ENCODE measurements around the gene FSD1L. TPM values are rescaled to one million over a fixed set of nuclear protein-coding genes. Genes with fewer than 3 reads are reported as not detected.

The FSD1L gene
- total RNA-seq, 4 donors from 2014 or later = 0.38 to 1.8 (median 1.2) TPM

- no peak overlapping the region for H3K27ac ChIP-seq
- TF ChIP-seq POLR2A (IDR thresholded peaks at IDR 0.05) (no peak), CTCF (IDR thresholded peaks at IDR 0.05) (no peak)
- H3K9me3 ChIP-seq = no peaks in the 10 kb centered on the region
- intact Hi-C loops (cut with DNase I) = no loop called here
- no peaks in the 10 kb centered on the region for H3K27me3 ChIP-seq
- no peak overlapping the region for H3K4me3 ChIP-seq
- no peaks in the 10 kb centered on the region for H3K36me3 ChIP-seq
- no peak for DNase-seq
- no peaks in the 10 kb centered on the region for H3K4me1 ChIP-seq
Measured at GRCh38 chr9:105503881-105504280, 56.0 kb downstream of the FSD1L start.

- Histone ChIP-seq H3K36me3 (no peaks in the 10 kb centered on the region), H3K27me3 (no peaks in the 10 kb centered on the region), H3K4me1 (no peaks in the 10 kb centered on the region), H3K9me3 (no peaks in the 10 kb centered on the region), H3K4me3 (no peak overlapping the region), H3K27ac (no peak overlapping the region)
- intact Hi-C loops (cut with DNase I) = no loop called here
- TF ChIP-seq CTCF (IDR thresholded peaks at IDR 0.05) = no peak
- TF ChIP-seq POLR2A (IDR thresholded peaks at IDR 0.05) = no peak
- no peak for DNase-seq
- WGBS, 2 donors = 75 to 76% methylated on average over 4 of the region's 4 CpGs
Measured at GRCh38 chr9:105507096-105507790, 59.4 kb downstream of the FSD1L start.

- H3K36me3 ChIP-seq = no peaks in the 10 kb centered on the region
- no peaks in the 10 kb centered on the region for H3K4me1 ChIP-seq
- no peak overlapping the region for H3K27ac ChIP-seq
- intact Hi-C loops (cut with DNase I) = no loop called here
- 87 to 100% methylated on average over 2 of the region's 2 CpGs for WGBS, 2 donors
- H3K4me3 ChIP-seq = no peak overlapping the region
- no peak for TF ChIP-seq CTCF (IDR thresholded peaks at IDR 0.05)
- TF ChIP-seq POLR2A (IDR thresholded peaks at IDR 0.05) = no peak
- no peaks in the 10 kb centered on the region for H3K27me3 ChIP-seq
- DNase-seq = no peak
- no peaks in the 10 kb centered on the region for H3K9me3 ChIP-seq
Measured at GRCh38 chr9:105508530-105508929, 60.7 kb downstream of the FSD1L start.

- Histone ChIP-seq H3K36me3 (peaks cover 0 to 7% (median 0%) of the 10 kb centered on the region in 3 donors), H3K9me3 (no peaks in the 10 kb centered on the region), H3K27ac (no peak overlapping the region), H3K27me3 (no peaks in the 10 kb centered on the region), H3K4me3 (no peak overlapping the region), H3K4me1 (no peaks in the 10 kb centered on the region)
- intact Hi-C loops (cut with DNase I) = no loop called here
- TF ChIP-seq POLR2A (IDR thresholded peaks at IDR 0.05) (no peak), CTCF (IDR thresholded peaks at IDR 0.05) (no peak)
- 82 to 100% methylated on average over 1 of the region's 1 CpG for WGBS, 2 donors
- DNase-seq = no peak
Measured at GRCh38 chr9:105510024-105510423, 62.2 kb downstream of the FSD1L start.

- Histone ChIP-seq H3K36me3 (peaks cover 0 to 19% (median 0%) of the 10 kb centered on the region in 3 donors), H3K9me3 (no peaks in the 10 kb centered on the region), H3K27me3 (no peaks in the 10 kb centered on the region), H3K4me3 (no peak overlapping the region), H3K4me1 (no peaks in the 10 kb centered on the region), H3K27ac (no peak overlapping the region)
- TF ChIP-seq CTCF (IDR thresholded peaks at IDR 0.05) = no peak
- no peak for TF ChIP-seq POLR2A (IDR thresholded peaks at IDR 0.05)
- intact Hi-C loops (cut with DNase I) = no loop called here
- no peak for DNase-seq
Measured at GRCh38 chr9:105511446-105511845, 63.6 kb downstream of the FSD1L start.

Measured in esophagus squamous epithelium (tissue), 5 donors.